Keratinocyte (primary cell): ENCODE data around the gene ZNF302. TPM values are rescaled to one million over a fixed set of nuclear protein-coding genes. Genes with fewer than 3 reads are reported as not detected.
"Not testable (repeated sequence)": the region's sequence is repeated elsewhere in the genome, so short reads cannot be mapped to it uniquely, and the experiment has no call there.

Experiments
- DNase-seq: peaks from one replicate; pipeline ENCODE4 v3.0.0-alpha.2; 2011; ENCODE audit warnings: low read depth, missing footprints, low spot score
- FAIRE-seq: peaks from 2 replicates; lab custom pipeline; 2011; peaks lifted over from hg19 to GRCh38; lab: Jason Lieb, UNC
- H2AFZ ChIP-seq: 2 replicates; pipeline ENCODE4 v1.6.0; 2012; ENCODE audit warnings: low read length, control low read depth, inconsistent platforms; ENCODE audit not compliant: control insufficient read depth
- H3K27ac ChIP-seq: 2 replicates; pipeline ENCODE4 v1.5.1; 2011; ENCODE audit warnings: low read length; ENCODE audit not compliant: control insufficient read depth, insufficient read depth
- H3K27me3 ChIP-seq: 3 replicates; pipeline ENCODE4 v1.6.0; 2011; ENCODE audit warnings: low read length; ENCODE audit not compliant: control insufficient read depth, insufficient read depth; ENCODE audit errors: extremely low read depth
- H3K36me3 ChIP-seq, 2 experiments: 2 replicates in 1 of 2; 3 replicates in 1 of 2; pipeline ENCODE4 v1.5.1; 2011; ENCODE audit warnings: low read length in 2 of 2, mild to moderate bottlenecking in 1 of 2; ENCODE audit not compliant: control insufficient read depth in 2 of 2, insufficient read depth in 2 of 2; ENCODE audit errors: extremely low read depth in 1 of 2
- H3K4me1 ChIP-seq: 3 replicates; pipeline ENCODE4 v1.5.1; 2011; ENCODE audit warnings: low read length; ENCODE audit not compliant: control insufficient read depth, insufficient read depth; ENCODE audit errors: extremely low read depth
- H3K4me2 ChIP-seq: 3 replicates; pipeline ENCODE4 v1.6.0; 2011; ENCODE audit warnings: low read depth, low read length; ENCODE audit not compliant: control insufficient read depth, insufficient read depth; ENCODE audit errors: extremely low read depth
- H3K4me3 ChIP-seq, 3 experiments: fragments of 200-600 bp in 1 of 3; sonication (generic) in 1 of 3; 2 replicates in 2 of 3; 3 replicates in 1 of 3; pipeline ENCODE4 v1.5.1; 2011 to 2016; ENCODE audit warnings: low read length in 3 of 3, mild to moderate bottlenecking in 3 of 3, control low read depth in 2 of 3, inconsistent platforms in 1 of 3, low read depth in 1 of 3, mixed read lengths in 1 of 3, mixed run types in 1 of 3, moderate library complexity in 1 of 3; ENCODE audit not compliant: control insufficient read depth in 2 of 3, insufficient read depth in 2 of 3; ENCODE audit errors: extremely low read depth in 1 of 3
- H3K79me2 ChIP-seq: 2 replicates; pipeline ENCODE4 v1.6.0; 2012; ENCODE audit warnings: low read length; ENCODE audit not compliant: control insufficient read depth, insufficient read depth
- H3K9ac ChIP-seq: 3 replicates; pipeline ENCODE4 v1.6.0; 2011; ENCODE audit warnings: low read length; ENCODE audit not compliant: control insufficient read depth, insufficient read depth; ENCODE audit errors: extremely low read depth
- H3K9me1 ChIP-seq: 3 replicates; pipeline ENCODE4 v1.6.0; 2011; ENCODE audit warnings: low read length; ENCODE audit not compliant: control insufficient read depth, insufficient read depth; ENCODE audit errors: extremely low read depth
- H3K9me3 ChIP-seq: 2 replicates; pipeline ENCODE4 v1.5.1; 2012; ENCODE audit warnings: low read depth, low read length; ENCODE audit not compliant: control insufficient read depth
- H4K20me1 ChIP-seq: 3 replicates; pipeline ENCODE4 v1.6.0; 2011; ENCODE audit warnings: low read length; ENCODE audit not compliant: control insufficient read depth, insufficient read depth; ENCODE audit errors: extremely low read depth
- EZH2 ChIP-seq: IDR thresholded peaks from one replicate; pipeline ENCODE4 v1.6.1; 2012; ENCODE audit warnings: inconsistent platforms, mild to moderate bottlenecking, low read length, moderate library complexity
- dilution Hi-C: fragments of 300-500 bp; cut with MboI; formaldehyde crosslinking; loops from one replicate; pipeline ENCODE4 v1.7.0; 2020; ENCODE audit warnings: low sequenced_read_pairs; ENCODE audit not compliant: extremely low pct_ligation_motif_present
- polyA plus RNA-seq, 5 experiments: library from polyadenylated mRNA; depleted of rRNA in 3 of 5; stranded (reverse) in 3 of 5; stranded (forward) in 1 of 5; unstranded in 1 of 5; fragments of >200 nt; gene quantifications; 1 replicate in 1 of 5; 2 replicates in 3 of 5; 3 replicates in 1 of 5; pipeline versions ENCODE4 v1.2.1 to v1.2.3, GENCODE V29; 2011 to 2012; ENCODE audit warnings: missing spikeins in 2 of 5, low read depth in 1 of 5, low replicate concordance in 1 of 5
- TF ChIP-seq, protein P1 (sequence below), 3 experiments: IDR thresholded peaks in 1 of 3; conservative IDR thresholded peaks in 1 of 3; optimal IDR thresholded peaks in 1 of 3; 2 replicates in 2 of 3; 3 replicates in 1 of 3; pipeline versions ENCODE3 to v1.5.1; 2011; ENCODE audit warnings: low read length in 3 of 3, mild to moderate bottlenecking in 3 of 3, moderate library complexity in 2 of 3, control low read depth in 1 of 3, inconsistent platforms in 1 of 3; ENCODE audit not compliant: insufficient read depth in 2 of 3; ENCODE audit errors: extremely low read depth in 1 of 3

Gene ZNF302
- polyA plus RNA-seq, 1 donor (not counting 4 experiments of a cell fraction or from before 2014, with no cell fraction given), result 14.1 TPM

DNA sequence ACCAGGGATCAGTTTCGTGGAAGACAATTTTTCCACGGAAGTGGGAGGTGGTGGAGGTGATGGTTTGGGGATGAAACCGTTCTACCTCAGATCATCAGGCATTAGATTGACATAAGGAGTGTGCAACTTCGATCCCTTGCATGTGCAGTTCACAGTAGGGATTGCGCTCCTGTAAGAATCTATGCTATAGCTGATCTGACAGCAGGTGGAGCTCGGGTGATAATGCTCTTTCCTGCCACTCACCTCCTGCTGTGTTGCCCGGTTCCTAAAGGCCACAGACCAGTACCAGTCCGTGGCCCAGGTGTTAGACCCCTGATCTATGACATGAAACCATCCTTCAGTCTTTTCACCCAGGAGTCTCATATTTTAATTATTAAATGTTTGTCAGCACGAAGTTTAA lies 4.0 kb downstream of the ZNF302 start:
- dilution Hi-C loops, result no loop called here
- Histone ChIP-seq H3K9me1 (no peaks in the 10 kb centered on the region), H3K36me3 (peaks cover 9 to 22% of the 10 kb centered on the region in 2 experiments), H2AFZ (no peak overlapping the region), H3K27ac (no peak overlapping the region), H3K79me2 (peaks cover 14% of the 10 kb centered on the region), H3K9me3 (peaks cover 9% of the 10 kb centered on the region), H3K4me3 (no peak overlapping the region), H4K20me1 (no peaks in the 10 kb centered on the region), H3K9ac (no peak overlapping the region), H3K4me2 (no peak overlapping the region), H3K4me1 (peaks cover 9% of the 10 kb centered on the region), H3K27me3 (no peaks in the 10 kb centered on the region)
- no peak for DNase-seq
- FAIRE-seq, result no peak
- no peak for TF ChIP-seq EZH2
- TF ChIP-seq, protein P1, sequence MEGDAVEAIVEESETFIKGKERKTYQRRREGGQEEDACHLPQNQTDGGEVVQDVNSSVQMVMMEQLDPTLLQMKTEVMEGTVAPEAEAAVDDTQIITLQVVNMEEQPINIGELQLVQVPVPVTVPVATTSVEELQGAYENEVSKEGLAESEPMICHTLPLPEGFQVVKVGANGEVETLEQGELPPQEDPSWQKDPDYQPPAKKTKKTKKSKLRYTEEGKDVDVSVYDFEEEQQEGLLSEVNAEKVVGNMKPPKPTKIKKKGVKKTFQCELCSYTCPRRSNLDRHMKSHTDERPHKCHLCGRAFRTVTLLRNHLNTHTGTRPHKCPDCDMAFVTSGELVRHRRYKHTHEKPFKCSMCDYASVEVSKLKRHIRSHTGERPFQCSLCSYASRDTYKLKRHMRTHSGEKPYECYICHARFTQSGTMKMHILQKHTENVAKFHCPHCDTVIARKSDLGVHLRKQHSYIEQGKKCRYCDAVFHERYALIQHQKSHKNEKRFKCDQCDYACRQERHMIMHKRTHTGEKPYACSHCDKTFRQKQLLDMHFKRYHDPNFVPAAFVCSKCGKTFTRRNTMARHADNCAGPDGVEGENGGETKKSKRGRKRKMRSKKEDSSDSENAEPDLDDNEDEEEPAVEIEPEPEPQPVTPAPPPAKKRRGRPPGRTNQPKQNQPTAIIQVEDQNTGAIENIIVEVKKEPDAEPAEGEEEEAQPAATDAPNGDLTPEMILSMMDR (optimal IDR thresholded peaks at IDR 0.05 in 1 of 3, IDR thresholded peaks at IDR 0.05 in 1 of 3, conservative IDR thresholded peaks at IDR 0.05 in 1 of 3; ENCODE audit: extremely low read depth in 1 of 3, insufficient read depth in 2 of 3, low read length in 3 of 3), result no peak

- FAIRE-seq, H3K4me2 ChIP-seq, H4K20me1 ChIP-seq, H2AFZ ChIP-seq, dilution Hi-C loops, H3K4me3 ChIP-seq, H3K79me2 ChIP-seq, H3K9ac ChIP-seq, H3K9me1 ChIP-seq, H3K27ac ChIP-seq, H3K27me3 ChIP-seq, DNase-seq, H3K9me3 ChIP-seq, H3K4me1 ChIP-seq: not testable (repeated sequence)
- peaks cover 9 to 11% of the 10 kb centered on the region in 2 experiments for H3K36me3 ChIP-seq
Observed at GRCh38 chr19:34685266-34685665, 7.8 kb downstream of the ZNF302 start.

DNA sequence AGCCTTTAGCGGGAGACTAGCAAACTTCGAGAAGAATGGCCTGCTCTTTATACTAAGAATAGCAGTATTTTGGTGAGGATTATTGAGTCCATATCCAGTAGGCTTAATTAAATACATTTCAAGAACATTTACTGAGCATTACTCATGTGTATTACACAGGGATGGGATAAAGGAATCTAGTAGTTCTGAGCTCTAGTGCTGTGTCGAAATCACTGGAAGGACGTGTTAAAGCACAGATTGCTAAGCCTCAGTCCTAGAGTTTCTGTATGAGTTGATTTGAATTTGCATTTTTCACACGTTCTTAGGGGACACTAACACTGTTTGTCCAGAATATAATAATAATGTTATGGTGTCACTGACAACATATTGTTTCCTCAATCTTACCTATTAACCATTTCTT lies 9.0 kb downstream of the ZNF302 start:
- no peak overlapping the region for H3K4me2 ChIP-seq
- no peaks in the 10 kb centered on the region for H4K20me1 ChIP-seq
- no peaks in the 10 kb centered on the region for H3K4me1 ChIP-seq
- no peak overlapping the region for H2AFZ ChIP-seq
- no peak overlapping the region for H3K27ac ChIP-seq
- peaks cover 4% of the 10 kb centered on the region for H3K9me3 ChIP-seq
- dilution Hi-C loops, result no loop called here
- no peaks in the 10 kb centered on the region for H3K9me1 ChIP-seq
- FAIRE-seq (no peak), DNase-seq (no peak)
- H3K27me3 ChIP-seq, result no peaks in the 10 kb centered on the region
- no peak overlapping the region for H3K4me3 ChIP-seq
- H3K79me2 ChIP-seq, result no peaks in the 10 kb centered on the region
- no peak overlapping the region for H3K9ac ChIP-seq
- H3K36me3 ChIP-seq, result peaks cover 4 to 6% of the 10 kb centered on the region in 2 experiments
- TF ChIP-seq, protein P1 (optimal IDR thresholded peaks at IDR 0.05 in 1 of 3, IDR thresholded peaks at IDR 0.05 in 1 of 3, conservative IDR thresholded peaks at IDR 0.05 in 1 of 3; ENCODE audit: extremely low read depth in 1 of 3, insufficient read depth in 2 of 3, low read length in 3 of 3), result no peak
- TF ChIP-seq EZH2, result no peak
